Cardiac muscle cell (in vitro differentiated cells and primary cell): Measurements from ENCODE around the gene MAT1A. TPM values are rescaled to one million over a fixed set of nuclear protein-coding genes. Genes with fewer than 3 reads are reported as not detected.
A peak's percentile ranks its signal among the peaks of the same experiment; 100 is the strongest.

Experiments used
- DNase-seq, 2 donors: peaks; one replicate each; pipeline versions ENCODE4 v3.0.0 to v3.0.0-alpha.2; 2010 to 2017; ENCODE audit warnings: low read depth in 1 of 2, low spot score in 1 of 2
- H3K27ac ChIP-seq: fragments of 200-600 bp; sonication (generic); 2 replicates; pipeline ENCODE4 v1.5.1; 2016
- H3K27me3 ChIP-seq: fragments of 200-600 bp; sonication (generic); 2 replicates; pipeline ENCODE4 v1.6.0; 2016; ENCODE audit warnings: control low read depth
- H3K36me3 ChIP-seq: fragments of 200-600 bp; sonication (generic); 2 replicates; pipeline ENCODE4 v1.5.1; 2016; ENCODE audit warnings: control low read depth
- H3K4me1 ChIP-seq: fragments of 200-600 bp; sonication (generic); 2 replicates; pipeline ENCODE4 v1.8.1; 2017; ENCODE audit warnings: low read depth, mild to moderate bottlenecking, mixed run types
- H3K4me3 ChIP-seq: fragments of 200-600 bp; sonication (generic); 2 replicates; pipeline ENCODE4 v1.5.1; 2016; ENCODE audit warnings: mild to moderate bottlenecking
- H3K9me3 ChIP-seq: fragments of 200-600 bp; sonication (generic); 2 replicates; pipeline ENCODE4 v1.5.1; 2017; ENCODE audit warnings: low read depth, mild to moderate bottlenecking, control low read depth
- CTCF ChIP-seq: IDR thresholded peaks from 2 replicates; pipeline ENCODE4 v1.5.1; 2012; ENCODE audit warnings: low read depth, mild to moderate bottlenecking, low read length
- polyA plus RNA-seq: library from polyadenylated mRNA; unstranded; fragments of >200 nt; fragmentation: Nextera tagmentation; extraction: Ambion mirVana; gene quantifications from 2 replicates; pipeline ENCODE4 v1.2.1, GENCODE V29; 2016
- total RNA-seq: library from RNA; depleted of rRNA; stranded (reverse); fragments of >200 nt; gene quantifications from 2 replicates; pipeline ENCODE4 v1.2.3, GENCODE V29; 2016

Gene MAT1A
- total and polyA plus RNA-seq, 2 experiments from 2014 or later = 3.4 to 5.6 TPM

- no peak for TF ChIP-seq CTCF
- no peak overlapping the region for H3K27ac ChIP-seq
- DNase-seq = no peak
- H3K4me3 ChIP-seq = no peak overlapping the region
- H3K27me3 ChIP-seq = no peaks in the 10 kb centered on the region
- H3K4me1 ChIP-seq = peaks cover 16% of the 10 kb centered on the region
- no peaks in the 10 kb centered on the region for H3K9me3 ChIP-seq
- no peaks in the 10 kb centered on the region for H3K36me3 ChIP-seq
Observed at GRCh38 chr10:80268938-80269588, 20.4 kb downstream of the MAT1A start.

DNA sequence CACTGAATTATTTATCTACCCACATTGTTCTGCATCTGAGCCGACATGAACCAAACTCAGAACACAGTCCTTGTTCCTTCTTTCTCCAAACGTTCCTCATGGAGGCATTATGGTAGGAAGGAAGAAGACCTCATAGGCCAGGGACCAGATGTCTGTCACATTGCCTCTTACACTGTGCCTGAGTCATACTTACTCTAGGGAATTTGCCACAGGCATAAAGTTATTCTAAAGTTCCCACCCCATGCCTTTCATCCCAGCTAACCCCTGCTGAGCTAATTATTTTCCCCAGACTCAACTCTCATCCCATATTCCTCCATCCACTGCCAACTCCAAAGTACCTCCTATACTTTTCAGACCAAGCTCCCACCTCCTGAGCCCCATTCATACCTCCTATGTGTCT lies 21.2 kb downstream of the MAT1A start:
- no peak for TF ChIP-seq CTCF
- H3K36me3 ChIP-seq = no peaks in the 10 kb centered on the region
- DNase-seq = no peak
- peaks cover 16% of the 10 kb centered on the region for H3K4me1 ChIP-seq
- H3K27ac ChIP-seq = no peak overlapping the region
- H3K9me3 ChIP-seq = no peaks in the 10 kb centered on the region
- no peaks in the 10 kb centered on the region for H3K27me3 ChIP-seq
- H3K4me3 ChIP-seq = no peak overlapping the region

DNA sequence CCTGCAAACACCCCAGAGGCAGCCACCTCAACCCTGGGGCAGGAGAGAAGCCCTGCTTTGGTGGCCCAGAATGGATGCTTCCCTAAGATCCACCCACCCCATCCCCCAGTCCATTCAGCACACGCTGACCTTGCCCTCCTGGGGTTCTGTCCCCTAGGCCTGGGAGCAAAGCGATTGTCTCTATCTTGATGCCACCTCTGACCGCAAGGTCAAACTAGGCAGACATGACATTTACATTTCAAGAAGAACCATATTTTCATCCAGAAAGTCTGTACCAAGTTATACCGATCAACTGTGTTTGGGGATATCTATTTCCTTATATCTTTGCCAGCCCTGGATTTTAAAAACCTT lies 23.0 kb downstream of the MAT1A start:
- no peaks in the 10 kb centered on the region for H3K36me3 ChIP-seq
- peak overlapping the region; percentile 84 for H3K27ac ChIP-seq
- peaks cover 16% of the 10 kb centered on the region for H3K4me1 ChIP-seq
- DNase-seq = no peak
- H3K27me3 ChIP-seq = no peaks in the 10 kb centered on the region
- no peak overlapping the region for H3K4me3 ChIP-seq
- no peaks in the 10 kb centered on the region for H3K9me3 ChIP-seq
- TF ChIP-seq CTCF = no peak

- DNase-seq = peak in 1 of 2 donors; percentile 44
- no peak for TF ChIP-seq CTCF
- Histone ChIP-seq H3K9me3 (no peaks in the 10 kb centered on the region), H3K27me3 (no peaks in the 10 kb centered on the region), H3K4me1 (peaks cover 16% of the 10 kb centered on the region), H3K4me3 (no peak overlapping the region), H3K27ac (peak overlapping the region; percentile 84), H3K36me3 (no peaks in the 10 kb centered on the region)
Observed at GRCh38 chr10:80265740-80266512, 23.5 kb downstream of the MAT1A start.

DNA sequence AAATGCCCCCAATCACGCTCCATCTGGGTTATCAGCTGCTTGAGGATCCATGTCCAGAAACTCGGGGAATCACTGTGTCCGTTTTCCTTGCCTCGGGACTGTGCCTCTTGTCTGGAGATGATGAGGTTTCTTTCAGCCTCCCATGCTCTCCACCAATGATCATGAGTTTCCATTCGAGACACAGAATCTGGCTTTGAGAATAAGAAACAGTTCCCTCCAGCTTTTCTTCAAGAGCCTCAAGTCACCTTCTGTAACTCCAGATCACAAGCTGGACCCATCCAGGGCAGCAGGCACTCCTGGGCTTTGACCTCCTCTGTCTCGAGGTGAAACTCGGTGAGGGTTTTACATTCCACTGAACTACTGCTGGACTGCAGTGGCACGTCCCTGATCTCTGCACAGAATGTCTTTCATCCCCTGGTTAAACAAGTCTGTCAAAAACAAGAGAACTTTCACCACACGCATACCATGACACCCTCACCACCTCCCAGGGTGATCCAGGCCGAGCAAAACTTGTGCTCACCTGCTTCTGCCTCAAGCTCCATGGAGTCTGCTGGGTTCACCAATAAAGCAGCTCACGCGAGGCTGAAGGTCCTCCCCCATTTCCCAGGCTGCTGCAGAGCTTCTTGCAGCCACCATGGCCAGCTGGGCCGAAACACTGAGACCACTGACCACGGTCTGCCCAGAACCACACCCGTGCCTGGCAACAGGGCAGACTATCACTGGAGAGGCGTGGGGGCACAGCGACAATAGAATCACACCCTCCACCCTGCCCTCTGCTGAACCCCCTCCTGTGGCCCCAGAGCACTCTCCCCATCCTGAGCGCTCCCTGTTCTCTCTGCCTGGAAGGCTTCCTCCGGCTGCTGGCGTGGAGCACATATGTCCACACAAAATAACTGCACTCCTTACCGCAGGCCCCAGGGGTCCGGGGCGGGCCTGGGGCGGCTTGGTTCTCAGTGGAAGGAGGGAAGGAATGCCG lies 25.1 kb downstream of the MAT1A start:
- Histone ChIP-seq H3K9me3 (no peaks in the 10 kb centered on the region), H3K4me1 (peaks cover 16% of the 10 kb centered on the region), H3K27me3 (no peaks in the 10 kb centered on the region), H3K27ac (no peak overlapping the region), H3K36me3 (no peaks in the 10 kb centered on the region), H3K4me3 (no peak overlapping the region)
- no peak for TF ChIP-seq CTCF
- no peak for DNase-seq
